HL-60 (cell line): Measurements from ENCODE around the gene ST6GALNAC3.

ENCODE experiments used
- DNase-seq, 2 experiments: peaks; one replicate each; pipeline ENCODE4 v3.0.0-alpha.2; 2010 to 2020; ENCODE audit warnings: low read depth in 1 of 2, low spot score in 1 of 2
- H3K27ac ChIP-seq: fragments of 250-450 bp; sonication (Bioruptor Pico); replicated peaks from 2 replicates; pipeline ENCODE4 v1.5.1; 2020; ENCODE audit warnings: mild to moderate bottlenecking, moderate library complexity
- H3K27me3 ChIP-seq: fragments of 250-450 bp; sonication (Bioruptor Pico); 2 replicates; pipeline ENCODE4 v1.5.1; 2021; ENCODE audit warnings: mild to moderate bottlenecking, moderate library complexity; ENCODE audit not compliant: insufficient read depth, poor library complexity, severe bottlenecking
- H3K4me3 ChIP-seq: replicated peaks from 2 replicates; pipeline ENCODE4 v1.5.1; 2011; ENCODE audit warnings: mild to moderate bottlenecking, control low read depth, low read length; ENCODE audit not compliant: insufficient read depth
- GABPA ChIP-seq: IDR thresholded peaks from 2 replicates; pipeline ENCODE4 v1.6.1; 2012; ENCODE audit warnings: low read depth
- POLR2AphosphoS5 ChIP-seq: IDR thresholded peaks from 2 replicates; pipeline ENCODE4 v1.6.1; 2012; ENCODE audit warnings: low read depth
- SPI1 ChIP-seq: IDR thresholded peaks from 2 replicates; pipeline ENCODE4 v1.6.1; 2012; ENCODE audit warnings: low read depth, mild to moderate bottlenecking, borderline replicate concordance
- TF ChIP-seq, protein P1 (sequence below): IDR thresholded peaks from 2 replicates; pipeline ENCODE4 v1.6.1; 2012; ENCODE audit warnings: low read depth; ENCODE audit not compliant: insufficient replicate concordance
- TF ChIP-seq, protein P2 (sequence below): IDR thresholded peaks from one replicate; pipeline ENCODE4 v1.5.1; 2011; ENCODE audit warnings: low read length, control low read depth, inconsistent platforms; ENCODE audit not compliant: insufficient read depth

ST6GALNAC3 gene

DNA sequence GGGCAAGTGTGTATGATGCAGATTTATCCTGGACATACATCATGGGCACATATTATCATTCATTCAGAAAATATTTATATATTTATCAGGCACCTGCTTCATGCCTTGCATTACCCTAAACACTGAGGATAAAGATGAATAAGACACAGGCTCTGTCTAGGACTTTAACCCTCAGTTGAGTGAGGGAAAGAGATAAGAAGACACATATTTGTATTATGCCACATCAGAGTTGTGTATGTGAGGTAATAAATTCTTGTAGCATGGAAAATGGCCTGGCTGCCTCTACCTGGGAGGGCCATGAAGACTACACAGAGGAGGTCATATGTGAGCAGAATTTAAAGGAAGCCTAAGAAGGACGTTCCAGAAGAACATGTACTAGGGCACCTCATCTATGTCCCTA is 516.9 kb downstream of the ST6GALNAC3 start:
- Histone ChIP-seq H3K4me3 (no peak overlapping the region), H3K27ac (no peak overlapping the region), H3K27me3 (no peaks in the 10 kb centered on the region)
- DNase-seq = no peak
- no peak for TF ChIP-seq GABPA
- TF ChIP-seq POLR2AphosphoS5 = no peak
- TF ChIP-seq SPI1 = no peak
- TF ChIP-seq, protein P1, sequence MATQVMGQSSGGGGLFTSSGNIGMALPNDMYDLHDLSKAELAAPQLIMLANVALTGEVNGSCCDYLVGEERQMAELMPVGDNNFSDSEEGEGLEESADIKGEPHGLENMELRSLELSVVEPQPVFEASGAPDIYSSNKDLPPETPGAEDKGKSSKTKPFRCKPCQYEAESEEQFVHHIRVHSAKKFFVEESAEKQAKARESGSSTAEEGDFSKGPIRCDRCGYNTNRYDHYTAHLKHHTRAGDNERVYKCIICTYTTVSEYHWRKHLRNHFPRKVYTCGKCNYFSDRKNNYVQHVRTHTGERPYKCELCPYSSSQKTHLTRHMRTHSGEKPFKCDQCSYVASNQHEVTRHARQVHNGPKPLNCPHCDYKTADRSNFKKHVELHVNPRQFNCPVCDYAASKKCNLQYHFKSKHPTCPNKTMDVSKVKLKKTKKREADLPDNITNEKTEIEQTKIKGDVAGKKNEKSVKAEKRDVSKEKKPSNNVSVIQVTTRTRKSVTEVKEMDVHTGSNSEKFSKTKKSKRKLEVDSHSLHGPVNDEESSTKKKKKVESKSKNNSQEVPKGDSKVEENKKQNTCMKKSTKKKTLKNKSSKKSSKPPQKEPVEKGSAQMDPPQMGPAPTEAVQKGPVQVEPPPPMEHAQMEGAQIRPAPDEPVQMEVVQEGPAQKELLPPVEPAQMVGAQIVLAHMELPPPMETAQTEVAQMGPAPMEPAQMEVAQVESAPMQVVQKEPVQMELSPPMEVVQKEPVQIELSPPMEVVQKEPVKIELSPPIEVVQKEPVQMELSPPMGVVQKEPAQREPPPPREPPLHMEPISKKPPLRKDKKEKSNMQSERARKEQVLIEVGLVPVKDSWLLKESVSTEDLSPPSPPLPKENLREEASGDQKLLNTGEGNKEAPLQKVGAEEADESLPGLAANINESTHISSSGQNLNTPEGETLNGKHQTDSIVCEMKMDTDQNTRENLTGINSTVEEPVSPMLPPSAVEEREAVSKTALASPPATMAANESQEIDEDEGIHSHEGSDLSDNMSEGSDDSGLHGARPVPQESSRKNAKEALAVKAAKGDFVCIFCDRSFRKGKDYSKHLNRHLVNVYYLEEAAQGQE = no peak
- TF ChIP-seq, protein P2, sequence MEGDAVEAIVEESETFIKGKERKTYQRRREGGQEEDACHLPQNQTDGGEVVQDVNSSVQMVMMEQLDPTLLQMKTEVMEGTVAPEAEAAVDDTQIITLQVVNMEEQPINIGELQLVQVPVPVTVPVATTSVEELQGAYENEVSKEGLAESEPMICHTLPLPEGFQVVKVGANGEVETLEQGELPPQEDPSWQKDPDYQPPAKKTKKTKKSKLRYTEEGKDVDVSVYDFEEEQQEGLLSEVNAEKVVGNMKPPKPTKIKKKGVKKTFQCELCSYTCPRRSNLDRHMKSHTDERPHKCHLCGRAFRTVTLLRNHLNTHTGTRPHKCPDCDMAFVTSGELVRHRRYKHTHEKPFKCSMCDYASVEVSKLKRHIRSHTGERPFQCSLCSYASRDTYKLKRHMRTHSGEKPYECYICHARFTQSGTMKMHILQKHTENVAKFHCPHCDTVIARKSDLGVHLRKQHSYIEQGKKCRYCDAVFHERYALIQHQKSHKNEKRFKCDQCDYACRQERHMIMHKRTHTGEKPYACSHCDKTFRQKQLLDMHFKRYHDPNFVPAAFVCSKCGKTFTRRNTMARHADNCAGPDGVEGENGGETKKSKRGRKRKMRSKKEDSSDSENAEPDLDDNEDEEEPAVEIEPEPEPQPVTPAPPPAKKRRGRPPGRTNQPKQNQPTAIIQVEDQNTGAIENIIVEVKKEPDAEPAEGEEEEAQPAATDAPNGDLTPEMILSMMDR = no peak

DNA sequence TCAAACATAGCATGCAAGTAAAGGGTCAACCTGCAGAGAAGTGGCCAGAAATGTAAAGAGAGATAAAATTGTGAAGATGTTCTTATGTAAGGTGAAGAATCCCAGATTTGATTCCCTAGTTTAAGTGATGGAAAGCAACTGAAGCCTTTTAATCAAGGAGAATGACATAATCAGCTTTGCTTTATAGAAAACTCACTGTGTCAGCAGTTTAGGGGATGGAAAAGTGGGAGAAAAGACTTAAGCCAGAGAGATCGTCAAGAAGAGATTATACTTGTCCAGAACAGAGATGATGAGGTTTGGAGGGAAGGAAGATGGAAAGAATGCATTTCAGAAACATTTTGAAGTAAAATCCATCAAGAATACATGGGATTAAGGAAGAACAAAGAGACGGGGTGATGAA is 517.4 kb downstream of the ST6GALNAC3 start:
- Histone ChIP-seq H3K27me3 (no peaks in the 10 kb centered on the region), H3K27ac (no peak overlapping the region), H3K4me3 (no peak overlapping the region)
- TF ChIP-seq SPI1 (no peak), POLR2AphosphoS5 (no peak), GABPA (no peak)
- TF ChIP-seq, protein P2 = no peak
- TF ChIP-seq, protein P1 = no peak
- DNase-seq = no peak

DNA sequence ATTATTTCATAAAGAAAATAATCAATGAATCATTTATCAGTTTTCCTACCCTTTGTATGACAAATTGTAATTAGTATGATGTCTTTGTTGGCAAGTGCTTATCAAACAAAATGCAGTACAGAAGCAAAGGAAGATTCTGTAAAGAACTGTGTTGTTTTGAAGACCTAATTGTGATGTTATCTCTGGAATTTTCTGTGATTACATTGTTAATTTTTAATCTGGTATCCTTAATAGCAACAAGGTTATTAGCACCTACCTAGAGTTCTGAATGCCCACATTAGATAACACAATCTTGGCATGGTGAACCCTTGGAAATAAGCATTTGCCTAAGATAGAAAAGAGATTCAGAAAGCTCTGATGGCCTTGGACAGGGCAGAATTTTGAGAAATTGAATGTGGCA is 518.6 kb downstream of the ST6GALNAC3 start:
- no peak for DNase-seq
- Histone ChIP-seq H3K27me3 (no peaks in the 10 kb centered on the region), H3K4me3 (no peak overlapping the region), H3K27ac (no peak overlapping the region)
- no peak for TF ChIP-seq GABPA
- TF ChIP-seq, protein P1 = no peak
- TF ChIP-seq POLR2AphosphoS5 = no peak
- no peak for TF ChIP-seq SPI1
- TF ChIP-seq, protein P2 = no peak
